Naive thymus-derived CD4-positive, alpha-beta T cell (primary cell): ENCODE measurements around the gene FOSL1. TPM values are rescaled to one million over a fixed set of nuclear protein-coding genes. Genes with fewer than 3 reads are reported as not detected.

ENCODE experiments used
- ATAC-seq: fragments of 150-1000 bp; cut with Tn5 transposase; 2 replicates; pipeline ENCODE4 v1.10.0; 2021; ENCODE audit warnings: mild to moderate bottlenecking, moderate library complexity
- CTCF ChIA-PET: fragments of 350-600 bp; sonication (Branson Sonifier 250); formaldehyde crosslinking; loops from one replicate; lab custom pipeline; 2021; ENCODE audit warnings: antibody characterized with exemption; lab: Charles Lee
- POLR2A ChIA-PET: fragments of 350-600 bp; sonication (Branson Sonifier 250); formaldehyde crosslinking; loops from one replicate; lab custom pipeline; 2021; ENCODE audit warnings: antibody characterized with exemption, inconsistent platforms; lab: Charles Lee
- DNase-seq, 9 donors: peaks; one replicate each; pipeline versions ENCODE4 v3.0.0 to v3.0.0-alpha.2; 2020 to 2022; ENCODE audit warnings: mixed read lengths in 1 of 9
- H3K27ac ChIP-seq: one replicate; pipeline ENCODE4 v1.7.0; 2013; ENCODE audit warnings: mild to moderate bottlenecking, low read depth, low read length, moderate library complexity
- H3K27me3 ChIP-seq, 2 donors: one replicate each; pipeline ENCODE4 v1.7.0; 2013; ENCODE audit warnings: low read length in 2 of 2, mild to moderate bottlenecking in 2 of 2, moderate library complexity in 2 of 2; ENCODE audit not compliant: control insufficient read depth in 2 of 2, insufficient read depth in 2 of 2
- H3K36me3 ChIP-seq, 3 experiments: 1 replicate in 2 of 3; 2 replicates in 1 of 3; pipeline ENCODE4 v1.7.0; 2013; ENCODE audit warnings: low read length in 3 of 3, mild to moderate bottlenecking in 3 of 3, moderate library complexity in 1 of 3; ENCODE audit not compliant: insufficient read depth in 3 of 3, control insufficient read depth in 2 of 3
- H3K4me1 ChIP-seq, 2 donors: one replicate each; pipeline ENCODE4 v1.7.0; 2013; ENCODE audit warnings: low read length in 2 of 2, mild to moderate bottlenecking in 2 of 2, moderate library complexity in 1 of 2; ENCODE audit not compliant: control insufficient read depth in 2 of 2, insufficient read depth in 2 of 2
- H3K4me3 ChIP-seq: 2 replicates; pipeline ENCODE4 v1.7.0; 2013; ENCODE audit warnings: mild to moderate bottlenecking, low read length
- H3K9me3 ChIP-seq, 3 experiments: 1 replicate in 2 of 3; 2 replicates in 1 of 3; pipeline ENCODE4 v1.7.0; 2013; ENCODE audit warnings: low read length in 3 of 3; ENCODE audit not compliant: control insufficient read depth in 2 of 3
- H3K27ac Mint-ChIP-seq, 9 donors: one replicate each; pipeline ENCODE4 v1.8.0; 2020 to 2022; ENCODE audit warnings: mixed read lengths in 9 of 9, mild to moderate bottlenecking in 8 of 9, moderate library complexity in 5 of 9, inconsistent platforms in 2 of 9
- H3K27me3 Mint-ChIP-seq, 5 donors: one replicate each; pipeline ENCODE4 v1.8.0; 2021 to 2022; ENCODE audit warnings: mixed read lengths in 5 of 5, mild to moderate bottlenecking in 1 of 5
- H3K36me3 Mint-ChIP-seq, 5 donors: one replicate each; pipeline ENCODE4 v1.8.0; 2020 to 2022; ENCODE audit warnings: mixed read lengths in 5 of 5, mild to moderate bottlenecking in 3 of 5, inconsistent platforms in 1 of 5
- H3K4me1 Mint-ChIP-seq, 7 donors: one replicate each; pipeline ENCODE4 v1.8.0; 2020 to 2022; ENCODE audit warnings: mixed read lengths in 7 of 7, mild to moderate bottlenecking in 3 of 7, inconsistent platforms in 1 of 7
- H3K4me3 Mint-ChIP-seq, 10 donors: one replicate each; pipeline ENCODE4 v1.8.0; 2020 to 2022; ENCODE audit warnings: mild to moderate bottlenecking in 10 of 10, mixed read lengths in 10 of 10, moderate library complexity in 6 of 10, inconsistent platforms in 2 of 10
- H3K9me3 Mint-ChIP-seq, 11 donors: one replicate each; pipeline ENCODE4 v1.8.0; 2020 to 2022; ENCODE audit warnings: mixed read lengths in 11 of 11, mild to moderate bottlenecking in 4 of 11, inconsistent platforms in 1 of 11, moderate library complexity in 1 of 11
- intact Hi-C, 2 donors: fragments of 100-400 bp; cut with micrococcal nuclease; formaldehyde crosslinking; loops; one replicate each; pipeline ENCODE4 v1.15.1; 2023
- polyA plus RNA-seq, 2 donors: library from polyadenylated mRNA; unstranded; fragments of 300-500 nt; fragmentation: Illumina TruSeq; gene quantifications; one replicate each; pipeline ENCODE4 v1.2.3, GENCODE V29; 2021
- total RNA-seq, 6 experiments: library from RNA in 5 of 6; stranded (reverse) in 5 of 6; gene quantifications; 1 replicate in 5 of 6; 2 replicates in 1 of 6; pipeline ENCODE4 v1.2.3 and lab custom pipeline; 2021 to 2026

The FOSL1 gene
- total and polyA plus RNA-seq, 7 experiments from 2014 or later, result 2.8 to 25.7 (median 4.0) TPM; not detected in 4

GRCh38 chr11:65884716-65885092 lies 15.5 kb downstream of the FOSL1 start:
- Histone ChIP-seq H3K4me3 (no peak overlapping the region), H3K27me3 (no peaks in the 10 kb centered on the region), H3K4me1 (peaks cover 33 to 35% of the 10 kb centered on the region in 2 donors), H3K9me3 (no peaks in the 10 kb centered on the region), H3K36me3 (peaks cover 0 to 27% (median 0%) of the 10 kb centered on the region in 3 experiments), H3K27ac (peak overlapping the region; percentile 9)
- H3K9me3 Mint-ChIP-seq, result peaks cover 0 to 3% (median 0%) of the 10 kb centered on the region in 11 donors
- H3K4me1 Mint-ChIP-seq, result peaks cover 29 to 65% (median 41%) of the 10 kb centered on the region in 7 donors
- ATAC-seq (peak; percentile 74), DNase-seq (peak; percentile 68 to 87 (median 80))
- H3K4me3 Mint-ChIP-seq, result peak overlapping the region in 3 of 10 donors; percentile 29 to 63 (median 58)
- peak overlapping the region in 8 of 9 donors; percentile 70 to 93 (median 80) for H3K27ac Mint-ChIP-seq
- intact Hi-C loops, result loop anchor here (1.0 kb wide), 6 partner anchors 11 to 173 kb away; partner anchors contain the start of gene MUS81 (in 2 of the 2)
- H3K27me3 Mint-ChIP-seq, result no peaks in the 10 kb centered on the region
- POLR2A ChIA-PET, result interaction anchor here (0.6 to 12.3 kb wide), 14 partner anchors 11 to 231 kb away, joined by 3 to 316 read pairs (median 4); partner anchors contain the start of genes BANF1, C11orf68, CFL1 and EIF1AD
- CTCF ChIA-PET, result interaction anchor here (0.6 to 9.0 kb wide), 32 partner anchors 10 to 272 kb away, joined by 3 to 159 read pairs (median 4); partner anchors contain the start of genes AP5B1, CFL1, KAT5 and MUS81
- H3K36me3 Mint-ChIP-seq, result peaks cover 0 to 11% (median 3%) of the 10 kb centered on the region in 5 donors

DNA sequence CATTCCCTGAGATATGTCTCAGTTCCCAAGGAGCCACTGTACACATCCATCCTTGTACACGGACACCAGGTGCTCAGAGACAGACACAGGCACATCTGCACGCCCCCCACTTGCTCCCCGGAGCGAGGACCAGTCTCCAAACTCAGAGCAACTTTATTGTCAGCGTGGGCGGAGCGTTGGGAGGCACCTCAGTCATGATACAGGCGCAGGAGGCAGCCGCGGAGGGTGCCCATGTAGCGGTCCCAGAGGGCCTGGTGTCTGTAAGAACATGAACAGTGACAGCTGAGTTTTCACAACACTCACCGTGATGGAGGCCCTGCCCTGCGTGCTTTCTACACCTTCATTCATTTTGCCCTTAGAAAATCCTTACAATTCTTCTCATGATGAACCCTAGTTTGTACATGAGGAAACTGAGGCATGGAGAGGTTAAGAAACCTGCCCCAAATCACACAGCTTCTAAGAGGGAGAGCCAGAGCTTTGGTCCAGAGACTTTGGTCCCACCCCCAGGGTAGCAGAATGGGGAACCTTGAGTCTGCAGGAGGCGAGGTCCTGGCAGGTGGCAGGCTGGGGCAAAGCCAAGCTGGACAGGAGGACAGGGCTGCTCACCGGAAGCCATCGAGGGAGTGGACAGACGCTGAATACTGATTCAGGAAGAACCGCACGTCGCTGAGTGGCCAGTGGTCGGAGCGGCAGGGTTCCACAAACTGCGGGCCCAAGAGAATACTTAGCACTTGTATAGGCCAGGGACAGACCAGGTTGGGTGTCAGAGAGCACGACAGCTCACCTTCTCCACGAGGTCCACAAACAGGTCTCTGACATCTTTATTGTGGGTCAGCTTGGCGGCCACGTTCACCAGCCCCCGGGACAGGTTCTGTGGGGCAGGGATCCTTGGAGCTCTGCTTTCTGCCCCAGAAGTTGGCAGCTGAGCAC lies 16.1 kb downstream of the FOSL1 start:
- no peak overlapping the region for H3K4me3 ChIP-seq
- no peaks in the 10 kb centered on the region for H3K27me3 Mint-ChIP-seq
- peaks cover 35 to 36% of the 10 kb centered on the region in 2 donors for H3K4me1 ChIP-seq
- ChIA-PET CTCF (interaction anchor here (0.6 to 9.0 kb wide), 30 partner anchors 10 to 271 kb away, joined by 3 to 159 read pairs (median 5); partner anchors contain the start of genes AP5B1, CFL1, KAT5 and MUS81), POLR2A (interaction anchor here (0.8 to 12.3 kb wide), 10 partner anchors 10 to 231 kb away, joined by 3 to 316 read pairs (median 6); partner anchors contain the start of genes C11orf68, CFL1, KAT5 and MUS81)
- peaks cover 0 to 11% (median 3%) of the 10 kb centered on the region in 5 donors for H3K36me3 Mint-ChIP-seq
- ATAC-seq, result no peak
- peaks cover 0 to 27% (median 0%) of the 10 kb centered on the region in 3 experiments for H3K36me3 ChIP-seq
- peaks cover 26 to 65% (median 40%) of the 10 kb centered on the region in 7 donors for H3K4me1 Mint-ChIP-seq
- no peaks in the 10 kb centered on the region for H3K9me3 ChIP-seq
- peaks cover 0 to 3% (median 0%) of the 10 kb centered on the region in 11 donors for H3K9me3 Mint-ChIP-seq
- peak overlapping the region in 1 of 10 donors; percentile 29 for H3K4me3 Mint-ChIP-seq
- intact Hi-C loops, result loop anchor here (1.0 kb wide), 6 partner anchors 11 to 173 kb away; partner anchors contain the start of gene MUS81 (in 2 of the 2)
- DNase-seq, result peak in 1 of 9 donors; percentile 11
- H3K27me3 ChIP-seq, result no peaks in the 10 kb centered on the region
- H3K27ac Mint-ChIP-seq, result peak overlapping the region in 8 of 9 donors; percentile 70 to 93 (median 80)
- peak overlapping the region; percentile 14 for H3K27ac ChIP-seq

GRCh38 chr11:65883058-65883761 lies 17.0 kb downstream of the FOSL1 start:
- Histone ChIP-seq H3K4me1 (peaks cover 38 to 40% of the 10 kb centered on the region in 2 donors), H3K27me3 (no peaks in the 10 kb centered on the region), H3K36me3 (peaks cover 0 to 27% (median 0%) of the 10 kb centered on the region in 3 experiments), H3K27ac (no peak overlapping the region), H3K4me3 (no peak overlapping the region), H3K9me3 (no peaks in the 10 kb centered on the region)
- intact Hi-C loops, result no loop called here
- peak overlapping the region in 3 of 9 donors; percentile 14 to 93 (median 68) for H3K27ac Mint-ChIP-seq
- no peak overlapping the region for H3K4me3 Mint-ChIP-seq
- ChIA-PET POLR2A (interaction anchor here (12.3 kb wide), 1 partner anchor 20 kb away, joined by 316 read pairs; the partner anchor contains the start of genes CFL1 and MUS81), CTCF (interaction anchor here (0.8 to 9.0 kb wide), 13 partner anchors 12 to 270 kb away, joined by 3 to 159 read pairs (median 7); partner anchors contain the start of genes AP5B1, CFL1, MUS81 and SNX32)
- H3K4me1 Mint-ChIP-seq, result peaks cover 20 to 64% (median 38%) of the 10 kb centered on the region in 7 donors
- H3K36me3 Mint-ChIP-seq, result peaks cover 0 to 10% (median 3%) of the 10 kb centered on the region in 5 donors
- no peaks in the 10 kb centered on the region for H3K27me3 Mint-ChIP-seq
- H3K9me3 Mint-ChIP-seq, result peaks cover 0 to 1% (median 0%) of the 10 kb centered on the region in 11 donors
- ATAC-seq (no peak), DNase-seq (peak in 1 of 9 donors; percentile 7)

DNA sequence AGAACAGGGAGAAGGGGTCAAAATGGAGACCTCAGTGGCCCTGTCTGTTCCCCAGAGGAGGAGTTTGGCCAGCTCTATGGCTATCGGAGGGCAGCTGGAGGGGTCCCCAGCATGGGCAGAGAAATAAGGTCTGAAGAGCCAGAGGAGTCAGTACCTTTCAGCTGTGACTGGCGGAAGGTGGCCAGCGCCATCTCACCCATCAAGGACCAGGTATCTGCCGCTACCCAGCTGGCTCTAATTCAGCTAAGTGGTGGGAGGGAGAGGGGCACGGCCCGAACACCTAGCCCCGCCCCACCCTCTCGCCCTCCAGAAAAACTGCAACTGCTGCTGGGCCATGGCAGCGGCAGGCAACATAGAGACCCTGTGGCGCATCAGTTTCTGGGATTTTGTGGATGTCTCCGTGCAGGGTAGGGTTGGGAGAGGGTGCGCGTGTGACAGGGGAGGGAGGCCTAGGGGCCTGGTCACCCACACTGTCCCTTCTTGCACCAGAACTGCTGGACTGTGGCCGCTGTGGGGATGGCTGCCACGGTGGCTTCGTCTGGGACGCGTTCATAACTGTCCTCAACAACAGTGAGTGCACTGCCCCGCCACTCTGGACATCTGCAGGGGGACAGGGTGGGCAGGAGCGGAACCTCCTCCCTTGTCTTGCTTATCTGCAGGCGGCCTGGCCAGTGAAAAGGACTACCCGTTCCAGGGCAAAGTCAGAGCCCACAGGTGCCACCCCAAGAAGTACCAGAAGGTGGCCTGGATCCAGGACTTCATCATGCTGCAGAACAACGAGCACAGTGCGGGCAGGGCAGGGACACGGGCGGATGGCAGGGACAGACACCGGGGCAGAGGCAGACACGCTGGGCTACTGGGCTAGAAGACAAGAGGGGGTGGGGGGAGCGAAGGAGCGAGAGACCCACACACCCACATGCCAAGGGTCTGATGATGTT lies 17.8 kb downstream of the FOSL1 start:
- Mint-ChIP-seq H3K4me1 (peaks cover 20 to 64% (median 36%) of the 10 kb centered on the region in 7 donors), H3K4me3 (peak overlapping the region in 1 of 10 donors; percentile 66)
- peaks cover 31 to 34% of the 10 kb centered on the region in 2 donors for H3K4me1 ChIP-seq

DNA sequence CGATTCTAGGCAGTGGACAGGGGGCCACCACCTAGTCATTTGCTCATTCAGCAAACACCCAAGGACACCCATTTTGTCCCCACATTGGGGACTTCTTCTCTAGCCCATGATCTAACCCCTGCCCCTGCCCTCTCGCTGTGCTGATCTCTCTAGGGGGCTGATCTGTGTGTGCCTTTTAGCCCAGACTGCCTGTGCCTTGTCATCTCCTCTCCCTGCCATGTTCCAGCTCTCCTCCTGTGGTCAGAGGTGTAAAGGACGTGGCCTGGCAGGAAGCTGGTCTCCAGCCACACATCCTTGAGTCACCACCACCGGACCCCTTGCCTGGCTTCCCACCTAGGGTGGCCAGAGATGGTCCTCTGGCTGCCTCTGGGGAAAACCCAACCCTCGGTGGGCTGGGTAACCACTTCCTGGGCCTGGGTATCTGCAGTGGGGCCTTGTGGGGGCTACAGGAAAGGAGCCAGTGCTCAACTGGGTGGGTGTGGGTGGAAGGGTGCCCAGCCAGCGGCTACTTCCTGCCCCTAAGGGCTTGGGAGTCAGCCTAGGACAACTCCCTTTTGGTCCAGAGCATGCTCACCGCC lies 19.3 kb downstream of the FOSL1 start:
- ATAC-seq, result no peak
- peak overlapping the region in 6 of 9 donors; percentile 80 to 92 (median 84) for H3K27ac Mint-ChIP-seq

More for the DNA sequence above, 17.8 kb downstream of the FOSL1 start:
- no peaks in the 10 kb centered on the region for H3K27me3 Mint-ChIP-seq
- ChIA-PET POLR2A (interaction anchor here (0.8 to 5.4 kb wide), 4 partner anchors 8 to 79 kb away, joined by 3 to 73 read pairs (median 27); partner anchors contain the start of genes CCDC85B, CFL1, FIBP and MUS81), CTCF (interaction anchor here (0.5 to 3.6 kb wide), 8 partner anchors 8 to 179 kb away, joined by 3 to 38 read pairs (median 4); partner anchors contain the start of genes CCDC85B, MUS81 and SNX32)
- H3K9me3 Mint-ChIP-seq, result peaks cover 0 to 1% (median 0%) of the 10 kb centered on the region in 11 donors
- no peak overlapping the region for H3K4me3 ChIP-seq
- peaks cover 0 to 27% (median 0%) of the 10 kb centered on the region in 3 experiments for H3K36me3 ChIP-seq
- H3K27ac ChIP-seq, result no peak overlapping the region
- DNase-seq, result peak in 1 of 9 donors; percentile 7
- no peaks in the 10 kb centered on the region for H3K9me3 ChIP-seq
- ATAC-seq, result no peak
- peaks cover 0 to 9% (median 3%) of the 10 kb centered on the region in 5 donors for H3K36me3 Mint-ChIP-seq
- peak overlapping the region in 6 of 9 donors; percentile 14 to 72 (median 46) for H3K27ac Mint-ChIP-seq
- intact Hi-C loops, result no loop called here
- no peaks in the 10 kb centered on the region for H3K27me3 ChIP-seq

More for the DNA sequence above, 19.3 kb downstream of the FOSL1 start:
- H3K27me3 ChIP-seq, result no peaks in the 10 kb centered on the region
- Mint-ChIP-seq H3K4me1 (peaks cover 12 to 56% (median 29%) of the 10 kb centered on the region in 7 donors), H3K36me3 (peaks cover 0 to 9% (median 3%) of the 10 kb centered on the region in 5 donors), H3K4me3 (peak overlapping the region in 6 of 10 donors; percentile 21 to 80 (median 58)), H3K27me3 (no peaks in the 10 kb centered on the region), H3K9me3 (no peaks in the 10 kb centered on the region)
- DNase-seq, result no peak
- intact Hi-C loops, result no loop called here
- CTCF ChIA-PET, result interaction anchor here (1.0 to 2.5 kb wide), 3 partner anchors 10 to 21 kb away, joined by 3 to 9 read pairs (median 6); partner anchors contain the start of genes CCDC85B and MUS81
- POLR2A ChIA-PET, result interaction anchor here (0.6 to 5.4 kb wide), 6 partner anchors 9 to 374 kb away, joined by 3 to 73 read pairs (median 4); partner anchors contain the start of genes CCDC85B, CFL1, FIBP and MUS81
- H3K4me3 ChIP-seq, result no peak overlapping the region
- peaks cover 0 to 27% (median 0%) of the 10 kb centered on the region in 3 experiments for H3K36me3 ChIP-seq
- peak overlapping the region; percentile 39 for H3K27ac ChIP-seq
- H3K4me1 ChIP-seq, result peaks cover 31 to 34% of the 10 kb centered on the region in 2 donors
- H3K9me3 ChIP-seq, result no peaks in the 10 kb centered on the region
